Ishikawa (cell line): ENCODE results near the gene C12orf43.

ENCODE experiments used
- CEBPB ChIP-seq: IDR thresholded peaks from 2 replicates; pipeline ENCODE4 v1.6.1; 2012
- CREB1 ChIP-seq: IDR thresholded peaks from 2 replicates; pipeline ENCODE4 v1.6.1; 2012; ENCODE audit warnings: low read depth
- EGR1 ChIP-seq: IDR thresholded peaks from 2 replicates; pipeline ENCODE4 v1.6.1; 2012
- EP300 ChIP-seq: IDR thresholded peaks from 2 replicates; pipeline ENCODE4 v1.6.1; 2012; ENCODE audit warnings: borderline replicate concordance
- FOXM1 ChIP-seq: IDR thresholded peaks from 2 replicates; pipeline ENCODE4 v1.6.1; 2012; ENCODE audit warnings: low read depth, borderline replicate concordance
- NFIC ChIP-seq: IDR thresholded peaks from 2 replicates; pipeline ENCODE4 v1.6.1; 2012
- RAD21 ChIP-seq: IDR thresholded peaks from 2 replicates; pipeline ENCODE4 v1.6.1; 2012; ENCODE audit warnings: low read depth
- TAF1 ChIP-seq: IDR thresholded peaks from 2 replicates; pipeline ENCODE4 v1.6.1; 2012; ENCODE audit warnings: low read depth, mild to moderate bottlenecking
- TCF12 ChIP-seq: IDR thresholded peaks from 2 replicates; pipeline ENCODE4 v1.6.1; 2012; ENCODE audit warnings: low read depth
- TEAD4 ChIP-seq: IDR thresholded peaks from 2 replicates; pipeline ENCODE4 v1.6.1; 2012
- YY1 ChIP-seq: IDR thresholded peaks from 2 replicates; pipeline ENCODE4 v1.6.1; 2012; ENCODE audit warnings: low read depth
- ZBTB7A ChIP-seq: IDR thresholded peaks from 2 replicates; pipeline ENCODE4 v1.6.1; 2012; ENCODE audit warnings: low read depth
- TF ChIP-seq, protein P1 (sequence below): IDR thresholded peaks from 2 replicates; pipeline ENCODE4 v1.6.1; 2012
- TF ChIP-seq, protein P2 (sequence below): IDR thresholded peaks from 2 replicates; pipeline ENCODE4 v1.6.1; 2012; ENCODE audit warnings: low read depth, mild to moderate bottlenecking
- TF ChIP-seq, protein P3 (sequence below): IDR thresholded peaks from 2 replicates; pipeline ENCODE4 v1.6.1; 2012

C12orf43 gene, protein sequence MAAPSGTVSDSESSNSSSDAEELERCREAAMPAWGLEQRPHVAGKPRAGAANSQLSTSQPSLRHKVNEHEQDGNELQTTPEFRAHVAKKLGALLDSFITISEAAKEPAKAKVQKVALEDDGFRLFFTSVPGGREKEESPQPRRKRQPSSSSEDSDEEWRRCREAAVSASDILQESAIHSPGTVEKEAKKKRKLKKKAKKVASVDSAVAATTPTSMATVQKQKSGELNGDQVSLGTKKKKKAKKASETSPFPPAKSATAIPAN

DNA sequence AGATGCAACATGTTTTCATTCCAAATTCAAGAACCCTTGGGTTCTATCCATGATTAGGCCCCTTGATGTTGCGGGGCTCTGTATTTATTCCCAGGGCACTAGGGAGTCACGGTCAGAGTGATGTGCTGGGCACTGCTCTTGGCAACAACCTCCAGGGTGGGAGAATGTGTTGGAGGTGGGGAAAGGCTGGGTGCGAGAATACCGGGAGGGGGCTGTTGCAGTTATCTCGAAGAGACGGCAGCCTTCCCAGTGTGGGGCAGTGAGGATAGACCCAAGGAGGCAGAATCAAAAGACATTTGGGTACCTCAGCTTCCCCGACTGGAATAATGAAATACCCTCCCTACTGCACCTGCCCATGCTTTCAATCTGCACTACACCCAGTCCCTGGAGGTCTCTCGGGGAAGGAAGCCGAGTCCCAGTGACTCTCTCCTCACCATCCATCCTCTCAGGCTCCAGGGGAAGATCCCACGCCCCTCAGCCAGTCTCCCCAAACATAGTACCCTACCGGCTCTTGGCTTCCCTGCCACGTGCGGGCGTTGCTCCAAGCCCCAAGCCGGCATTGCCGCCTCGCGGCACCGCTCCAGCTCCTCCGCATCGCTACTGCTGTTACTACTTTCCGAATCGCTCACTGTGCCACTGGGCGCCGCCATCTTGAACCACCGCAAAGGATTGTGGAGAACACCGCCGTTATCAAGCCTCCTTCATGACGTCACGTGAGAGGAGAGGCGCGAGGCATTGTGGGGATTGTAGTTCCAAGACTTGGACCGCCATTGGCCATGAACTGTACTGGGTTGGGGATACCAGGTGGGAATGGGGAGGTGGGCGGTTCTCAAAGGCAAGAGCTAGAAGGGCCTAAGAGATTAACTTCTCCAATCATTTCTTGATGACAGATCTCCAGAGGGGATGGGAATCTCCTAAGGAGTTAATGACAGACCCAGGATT lies at the start of gene C12orf43:
Gene C12orf43 (minus strand): TSS at position 663 of the 942 bp plus-strand sequence. CDS start 13 bp downstream, at position 650.
- TF ChIP-seq TCF12 = peak; percentile 46; the same call in 1 of the 2 replicates
- TF ChIP-seq TAF1 = peak; percentile 91
- TF ChIP-seq CREB1 = peak; percentile 87
- TF ChIP-seq, protein P1, sequence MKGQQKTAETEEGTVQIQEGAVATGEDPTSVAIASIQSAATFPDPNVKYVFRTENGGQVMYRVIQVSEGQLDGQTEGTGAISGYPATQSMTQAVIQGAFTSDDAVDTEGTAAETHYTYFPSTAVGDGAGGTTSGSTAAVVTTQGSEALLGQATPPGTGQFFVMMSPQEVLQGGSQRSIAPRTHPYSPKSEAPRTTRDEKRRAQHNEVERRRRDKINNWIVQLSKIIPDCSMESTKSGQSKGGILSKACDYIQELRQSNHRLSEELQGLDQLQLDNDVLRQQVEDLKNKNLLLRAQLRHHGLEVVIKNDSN = peak; percentile 96
- TF ChIP-seq EP300 = no peak
- no peak for TF ChIP-seq RAD21
- TF ChIP-seq, protein P2, sequence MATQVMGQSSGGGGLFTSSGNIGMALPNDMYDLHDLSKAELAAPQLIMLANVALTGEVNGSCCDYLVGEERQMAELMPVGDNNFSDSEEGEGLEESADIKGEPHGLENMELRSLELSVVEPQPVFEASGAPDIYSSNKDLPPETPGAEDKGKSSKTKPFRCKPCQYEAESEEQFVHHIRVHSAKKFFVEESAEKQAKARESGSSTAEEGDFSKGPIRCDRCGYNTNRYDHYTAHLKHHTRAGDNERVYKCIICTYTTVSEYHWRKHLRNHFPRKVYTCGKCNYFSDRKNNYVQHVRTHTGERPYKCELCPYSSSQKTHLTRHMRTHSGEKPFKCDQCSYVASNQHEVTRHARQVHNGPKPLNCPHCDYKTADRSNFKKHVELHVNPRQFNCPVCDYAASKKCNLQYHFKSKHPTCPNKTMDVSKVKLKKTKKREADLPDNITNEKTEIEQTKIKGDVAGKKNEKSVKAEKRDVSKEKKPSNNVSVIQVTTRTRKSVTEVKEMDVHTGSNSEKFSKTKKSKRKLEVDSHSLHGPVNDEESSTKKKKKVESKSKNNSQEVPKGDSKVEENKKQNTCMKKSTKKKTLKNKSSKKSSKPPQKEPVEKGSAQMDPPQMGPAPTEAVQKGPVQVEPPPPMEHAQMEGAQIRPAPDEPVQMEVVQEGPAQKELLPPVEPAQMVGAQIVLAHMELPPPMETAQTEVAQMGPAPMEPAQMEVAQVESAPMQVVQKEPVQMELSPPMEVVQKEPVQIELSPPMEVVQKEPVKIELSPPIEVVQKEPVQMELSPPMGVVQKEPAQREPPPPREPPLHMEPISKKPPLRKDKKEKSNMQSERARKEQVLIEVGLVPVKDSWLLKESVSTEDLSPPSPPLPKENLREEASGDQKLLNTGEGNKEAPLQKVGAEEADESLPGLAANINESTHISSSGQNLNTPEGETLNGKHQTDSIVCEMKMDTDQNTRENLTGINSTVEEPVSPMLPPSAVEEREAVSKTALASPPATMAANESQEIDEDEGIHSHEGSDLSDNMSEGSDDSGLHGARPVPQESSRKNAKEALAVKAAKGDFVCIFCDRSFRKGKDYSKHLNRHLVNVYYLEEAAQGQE = no peak
- TF ChIP-seq CEBPB = no peak
- TF ChIP-seq TEAD4 = no peak
- TF ChIP-seq, protein P3, sequence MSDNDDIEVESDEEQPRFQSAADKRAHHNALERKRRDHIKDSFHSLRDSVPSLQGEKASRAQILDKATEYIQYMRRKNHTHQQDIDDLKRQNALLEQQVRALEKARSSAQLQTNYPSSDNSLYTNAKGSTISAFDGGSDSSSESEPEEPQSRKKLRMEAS = peak; percentile 64
- TF ChIP-seq NFIC = no peak
- no peak for TF ChIP-seq FOXM1
- TF ChIP-seq EGR1 = 0 out of 2 replicates have a peak, but pooled peaks have one; percentile 32
- TF ChIP-seq YY1 = peak; percentile 99

DNA sequence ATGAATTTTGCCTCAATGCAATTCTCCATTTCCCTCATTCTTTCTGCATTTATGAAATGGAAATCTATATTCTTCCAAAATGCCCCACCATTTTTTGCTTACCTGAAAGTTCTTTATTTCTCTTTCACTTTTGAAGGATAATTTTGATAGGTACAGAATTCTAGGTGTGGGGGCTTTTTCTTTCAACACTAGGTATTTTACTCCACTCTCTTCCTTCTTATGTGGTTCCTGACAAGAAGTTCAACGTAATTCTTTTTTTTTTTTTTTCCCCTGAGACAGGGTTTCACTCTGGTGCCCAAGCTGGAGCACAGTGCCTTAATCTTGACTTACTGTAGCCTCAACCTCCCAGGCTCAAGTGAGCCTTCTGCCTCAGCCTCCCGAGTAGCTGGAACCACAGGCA lies 49.1 kb upstream of the C12orf43 start:
- TF ChIP-seq, protein P3 = no peak
- TF ChIP-seq, protein P2 = no peak
- TF ChIP-seq EP300 = no peak
- no peak for TF ChIP-seq ZBTB7A
- no peak for TF ChIP-seq YY1
- no peak for TF ChIP-seq FOXM1
- no peak for TF ChIP-seq CREB1

DNA sequence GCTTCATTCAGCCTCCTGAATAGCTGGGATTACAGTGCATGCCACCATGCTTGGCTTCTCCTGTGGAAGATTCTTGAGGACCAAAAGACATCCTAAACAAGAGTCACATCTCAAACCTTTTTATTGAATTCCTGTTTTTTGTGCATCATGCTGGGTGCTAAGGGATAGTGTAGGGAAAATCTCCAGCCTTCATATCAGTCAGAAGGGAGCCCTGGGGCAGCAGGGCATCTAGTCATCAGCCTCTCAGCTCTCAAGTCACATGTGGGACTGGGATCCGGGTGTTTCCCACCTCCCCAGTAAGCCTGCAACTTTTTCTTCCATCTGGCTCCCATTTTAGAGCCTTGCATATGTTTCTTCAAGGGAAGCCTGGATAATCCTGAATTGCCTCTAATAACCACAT lies 47.8 kb upstream of the C12orf43 start:
- TF ChIP-seq YY1 (no peak), TEAD4 (no peak), EGR1 (no peak), NFIC (no peak), RAD21 (no peak)
- TF ChIP-seq, protein P3 = no peak

DNA sequence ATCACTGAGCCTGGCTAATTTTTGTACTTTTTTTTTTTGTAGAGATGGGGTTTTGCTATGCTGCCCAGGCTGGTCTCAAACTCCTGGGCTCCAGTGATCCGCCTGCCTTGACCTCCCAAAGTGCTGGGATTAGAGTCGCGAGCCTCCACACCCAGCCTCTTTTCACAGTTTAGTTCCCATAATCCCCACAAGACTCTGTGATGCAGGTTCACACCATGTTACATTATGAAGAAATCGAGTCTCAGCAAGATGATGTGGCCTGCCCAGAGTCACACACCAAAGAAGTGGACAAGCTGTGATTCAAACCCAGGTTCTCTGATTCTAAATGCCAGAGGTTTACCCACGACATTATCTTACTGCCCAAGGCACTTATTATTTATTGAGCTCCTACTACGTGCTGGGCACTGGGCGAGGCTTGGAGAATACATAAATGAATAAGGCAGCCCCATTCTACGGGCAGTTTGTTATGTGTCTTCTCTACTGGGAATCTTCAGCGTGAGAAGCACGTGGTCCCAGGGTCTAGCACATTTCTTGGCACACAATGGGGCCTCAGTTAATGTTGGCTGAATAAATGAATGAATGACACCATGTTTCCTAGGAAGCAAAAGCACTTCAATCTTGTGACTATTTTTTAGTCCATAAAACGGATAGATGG lies 46.2 kb upstream of the C12orf43 start:
- no peak for TF ChIP-seq EP300
- no peak for TF ChIP-seq NFIC
- no peak for TF ChIP-seq TAF1
- TF ChIP-seq, protein P1 = no peak
- no peak for TF ChIP-seq YY1
- TF ChIP-seq TCF12 = no peak
- no peak for TF ChIP-seq ZBTB7A
- TF ChIP-seq CEBPB = no peak

DNA sequence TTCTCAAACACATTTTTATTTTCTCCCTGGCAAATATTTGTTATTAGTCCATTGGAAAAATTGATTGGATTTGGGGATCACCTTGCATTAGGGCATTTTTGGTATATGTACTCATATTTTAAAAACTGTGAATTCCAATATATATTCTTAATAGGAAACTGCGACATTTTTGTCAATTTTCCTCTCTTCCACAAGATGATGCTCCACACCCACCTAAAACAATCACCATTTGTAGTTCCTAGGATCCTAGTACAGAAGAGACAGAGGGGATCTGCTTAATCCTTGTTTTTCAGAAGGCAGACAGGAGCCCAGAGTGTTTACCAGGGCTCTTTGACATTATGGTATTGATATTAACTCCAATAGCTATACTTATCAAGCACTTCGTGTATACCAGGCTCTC lies 45.5 kb upstream of the C12orf43 start:
- TF ChIP-seq EP300 (no peak), FOXM1 (no peak), YY1 (no peak), TCF12 (no peak), CREB1 (no peak), RAD21 (peak; percentile 38), CEBPB (no peak)
